ENCODE data around the gene ARIH2.
"Not testable (repeated sequence)": the region's sequence is repeated elsewhere in the genome, so short reads cannot be mapped to it uniquely, and the experiment has no call there.

ARIH2 gene

GRCh38 chr3:48918388-48919214, at the start of gene ARIH2:
ARIH2 (plus strand) TSS chr3:48918842; CDS start chr3:48927559, 8,717 bp downstream.
- peak; percentile 67 for DNase-seq

- no peak for DNase-seq
Measured at GRCh38 chr3:48877671-48878070, 41.0 kb upstream of the ARIH2 start.

GRCh38 chr3:48879307-48879993, 39.2 kb upstream of the ARIH2 start:
- no peak for DNase-seq

- no peak for DNase-seq
Measured at GRCh38 chr3:48879994-48880377, 38.7 kb upstream of the ARIH2 start.

GRCh38 chr3:48881006-48881405, 37.6 kb upstream of the ARIH2 start:
- DNase-seq: no peak

GRCh38 chr3:48881652-48882114, 37.0 kb upstream of the ARIH2 start:
- DNase-seq: no peak

- DNase-seq: no peak
Measured at GRCh38 chr3:48885753-48886152, 32.9 kb upstream of the ARIH2 start.

- DNase-seq: no peak
Measured at GRCh38 chr3:48891606-48892005, 27.0 kb upstream of the ARIH2 start.

GRCh38 chr3:48894516-48894915, 24.1 kb upstream of the ARIH2 start:
- no peak for DNase-seq

- no peak for DNase-seq
Measured at GRCh38 chr3:48896936-48897335, 21.7 kb upstream of the ARIH2 start.

- DNase-seq: no peak
Measured at GRCh38 chr3:48897460-48898376, 20.9 kb upstream of the ARIH2 start.

GRCh38 chr3:48898383-48899234, 20.0 kb upstream of the ARIH2 start, which contains the start of gene SLC25A20:
SLC25A20 (minus strand) TSS chr3:48898882; CDS start chr3:48898794, 88 bp downstream.
- no peak for DNase-seq

- DNase-seq: no peak
Measured at GRCh38 chr3:48899273-48899672, 19.4 kb upstream of the ARIH2 start.

GRCh38 chr3:48907026-48907425, 11.6 kb upstream of the ARIH2 start:
- not testable (repeated sequence) for DNase-seq

- DNase-seq: no peak
Measured at GRCh38 chr3:48915296-48915695, 3.3 kb upstream of the ARIH2 start.

- DNase-seq: peak; percentile 8
Measured at GRCh38 chr3:48919215-48920138, 835 bp downstream of the ARIH2 start.

- DNase-seq: no peak
Measured at GRCh38 chr3:48926425-48927392, 8.1 kb downstream of the ARIH2 start.

- no peak for DNase-seq
Measured at GRCh38 chr3:48927928-48928327, 9.3 kb downstream of the ARIH2 start.

- no peak for DNase-seq
Measured at GRCh38 chr3:48928679-48929078, 10.0 kb downstream of the ARIH2 start.
